K562 treated with DMSO at 1 percent for 4 hours (cell line): Measurements from ENCODE around the gene FOXD4L1. TPM values are rescaled to one million over a fixed set of nuclear protein-coding genes. Genes with fewer than 3 reads are reported as not detected.

Experiments used
- total RNA-seq: library from RNA; unstranded; fragments of 300-600 nt; gene quantifications from 2 replicates; pipeline ENCODE4 v1.2.3, GENCODE V29; 2022; ENCODE audit not compliant: insufficient read depth

The FOXD4L1 gene
- total RNA-seq = 0.83 and 1.2 TPM in 2 replicates

GRCh38 chr2:113498365-113498764 lies at the start of gene FOXD4L1:
Gene FOXD4L1 (plus strand): TSS chr2:113498665. CDS start chr2:113499257, 592 bp downstream.

Other genes with a start within 250 kb of the FOXD4L1 start
- gene PAX8, start 219.7 kb upstream of the FOXD4L1 start, total RNA-seq = 1.1 and 1.5 TPM in 2 replicates
- gene ZNG1B, start 61.0 kb upstream of the FOXD4L1 start, total RNA-seq = 8.1 and 13.1 TPM in 2 replicates
- 1.2 and 4.7 TPM in 2 replicates for gene RABL2A, start 128.6 kb downstream of the FOXD4L1 start, total RNA-seq